GM18870 (cell line): ENCODE measurements around the gene CD79A.

Experiments used
- ATAC-seq: cut with Tn5 transposase; IDR thresholded peaks from one replicate; pipeline ENCODE4 v1.9.1; 2021; ENCODE audit warnings: moderate library complexity; ENCODE audit not compliant: unreplicated experiment

CD79A gene

DNA sequence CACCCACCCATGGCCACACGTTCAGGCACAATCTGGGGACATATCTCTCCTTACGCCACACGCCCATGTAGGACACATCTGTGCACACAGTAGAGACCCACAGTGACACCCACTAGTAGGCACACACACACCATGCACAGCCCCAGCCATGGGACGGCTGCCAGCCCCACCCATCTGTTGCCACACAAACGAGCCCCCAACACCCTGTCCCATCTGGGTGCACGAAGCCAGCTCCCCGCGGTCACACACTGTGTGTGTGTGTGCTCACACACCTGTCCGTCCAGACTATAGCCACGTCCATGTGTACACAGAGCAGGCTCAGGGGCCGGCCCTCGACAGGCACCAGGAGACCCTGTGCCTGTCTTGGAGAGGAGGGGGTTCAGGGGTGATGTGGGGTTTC lies 40.6 kb downstream of the CD79A start:
- no peak for ATAC-seq

DNA sequence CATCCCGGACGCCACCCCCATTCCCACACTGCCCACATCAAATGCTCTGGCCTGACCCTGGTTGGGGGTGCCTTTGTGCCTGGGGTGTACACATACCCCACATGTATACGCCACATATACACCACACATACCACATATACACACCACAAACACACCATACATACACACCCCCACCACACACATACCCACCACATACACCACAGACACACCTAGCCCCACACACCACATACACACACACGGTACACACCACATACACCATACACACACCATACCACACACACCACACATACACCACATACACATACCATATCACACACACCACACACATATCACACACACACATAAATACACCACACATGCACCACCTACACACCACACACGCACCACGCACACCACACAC lies 41.0 kb downstream of the CD79A start:
- ATAC-seq, result no peak

DNA sequence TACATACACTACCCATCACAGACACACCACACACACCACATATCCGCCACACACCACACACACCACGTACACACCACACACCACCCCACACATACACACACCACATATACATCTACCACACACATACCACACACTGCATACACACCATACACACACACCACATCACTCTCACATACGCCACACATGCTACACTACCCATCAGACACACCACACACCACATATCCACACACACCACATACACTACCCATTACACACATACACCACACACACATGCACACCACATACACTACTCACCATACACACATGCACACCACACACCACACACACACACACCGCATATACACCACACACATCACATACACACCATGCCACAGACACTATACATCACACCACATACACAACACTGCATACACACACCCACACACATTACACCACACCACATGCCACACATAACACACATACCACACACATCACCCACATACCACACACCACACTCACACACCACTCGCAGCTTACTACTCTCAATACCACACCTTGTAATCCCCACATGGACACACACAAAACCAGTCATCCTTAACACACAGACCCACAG lies 41.7 kb downstream of the CD79A start:
- no peak for ATAC-seq

GRCh38 chr19:41919948-41920712 lies 43.1 kb downstream of the CD79A start:
- ATAC-seq, result no peak

DNA sequence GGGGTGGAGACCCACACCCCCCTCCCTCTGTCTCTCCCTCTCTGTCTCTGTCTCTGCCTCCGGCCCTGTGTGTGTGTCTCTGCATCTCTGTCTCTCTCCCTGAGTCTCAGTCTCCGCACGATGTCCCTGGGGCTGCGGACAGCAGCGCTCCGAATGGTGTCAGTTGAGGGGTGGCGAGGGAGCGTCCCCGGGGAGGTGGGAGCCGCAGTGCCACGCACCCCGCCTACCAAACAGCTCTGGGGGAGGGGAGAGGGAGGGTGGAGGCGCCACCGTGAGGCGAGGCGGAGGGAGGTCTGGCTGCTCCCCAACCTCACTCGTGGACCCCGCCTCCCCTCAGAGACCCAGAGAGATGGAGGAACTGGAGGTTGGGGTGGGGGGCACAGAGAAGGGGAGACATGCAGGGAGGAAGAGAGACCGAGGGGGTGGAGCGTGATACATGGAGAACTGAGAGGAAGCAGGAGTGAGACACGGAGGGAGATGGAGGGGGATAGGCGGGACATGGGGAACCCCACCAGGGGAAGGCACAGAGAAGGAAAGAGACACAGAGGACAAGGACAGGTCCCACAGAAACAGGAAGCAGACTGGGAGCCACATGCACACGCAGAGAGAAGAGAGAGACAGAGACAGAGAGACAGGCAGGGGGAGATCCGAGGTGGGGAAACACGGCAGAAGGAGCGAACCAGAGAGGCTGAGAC lies 44.0 kb downstream of the CD79A start:
- ATAC-seq, result no peak

DNA sequence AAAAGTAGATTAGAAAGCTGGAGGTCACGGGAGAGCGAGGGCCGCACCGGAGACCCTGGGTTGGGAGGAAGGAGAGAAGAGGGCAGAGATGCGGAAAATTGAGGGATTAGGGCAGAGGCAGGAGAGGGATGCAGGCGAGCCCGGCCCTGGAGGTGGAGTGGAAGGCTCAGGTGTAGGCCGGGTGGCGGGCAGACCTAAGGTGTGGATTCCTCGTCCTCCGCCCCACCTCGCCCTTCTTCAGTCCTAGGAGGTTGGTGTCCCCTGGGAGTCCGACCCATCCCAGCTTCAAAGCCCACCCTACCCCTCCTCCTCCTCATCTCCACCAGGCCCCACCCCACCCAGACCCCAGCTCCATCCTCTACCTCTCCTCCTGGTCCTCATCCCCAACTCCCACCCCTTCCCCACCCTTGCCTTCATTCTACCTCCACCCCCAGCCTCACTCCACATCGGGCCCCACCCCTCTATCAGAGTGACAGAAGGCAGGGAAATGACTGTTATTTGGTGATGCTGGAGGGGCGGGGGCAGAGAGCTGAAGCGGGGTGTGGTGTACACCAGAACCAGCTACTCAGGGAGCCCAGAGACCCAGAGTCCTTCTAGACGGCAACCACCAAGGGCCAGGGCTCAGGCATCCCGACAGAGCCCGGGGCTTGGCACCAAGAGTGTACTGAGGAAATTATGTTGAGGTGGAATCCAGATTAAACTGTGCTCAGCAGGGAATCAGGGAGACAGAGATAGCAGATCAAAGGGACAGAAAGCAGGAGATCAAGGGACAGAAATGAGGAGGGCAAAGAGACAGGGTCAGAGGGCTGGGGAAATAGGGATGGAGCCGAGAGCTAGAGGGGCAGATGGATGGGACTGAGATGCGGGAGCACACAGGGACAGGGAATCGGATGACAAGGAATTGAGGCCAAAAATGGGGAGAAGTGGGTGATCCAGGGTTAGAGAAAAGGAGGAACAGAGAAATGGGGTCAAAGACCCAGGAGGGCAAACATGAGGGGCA lies 44.8 kb downstream of the CD79A start:
- ATAC-seq, result no peak

DNA sequence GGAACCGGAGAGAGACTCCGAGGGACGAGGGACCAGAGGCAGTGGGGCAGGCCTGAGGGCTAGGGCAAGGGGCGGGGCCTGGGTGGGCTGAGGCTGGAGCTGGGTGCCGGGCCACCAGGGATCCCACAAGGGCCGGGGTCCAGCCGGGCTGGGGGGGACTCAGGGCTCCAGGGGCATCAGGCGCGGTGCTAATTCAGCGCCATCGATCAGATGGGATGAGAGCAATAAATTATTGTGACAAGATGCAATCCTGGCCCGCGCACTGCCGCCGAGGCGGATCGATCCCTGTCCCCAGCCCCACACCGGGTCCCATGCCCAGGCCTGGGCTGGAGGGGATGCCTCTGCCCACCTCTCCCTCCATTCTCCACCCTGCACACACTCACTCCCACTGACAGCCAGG lies 45.5 kb downstream of the CD79A start:
- ATAC-seq, result no peak

DNA sequence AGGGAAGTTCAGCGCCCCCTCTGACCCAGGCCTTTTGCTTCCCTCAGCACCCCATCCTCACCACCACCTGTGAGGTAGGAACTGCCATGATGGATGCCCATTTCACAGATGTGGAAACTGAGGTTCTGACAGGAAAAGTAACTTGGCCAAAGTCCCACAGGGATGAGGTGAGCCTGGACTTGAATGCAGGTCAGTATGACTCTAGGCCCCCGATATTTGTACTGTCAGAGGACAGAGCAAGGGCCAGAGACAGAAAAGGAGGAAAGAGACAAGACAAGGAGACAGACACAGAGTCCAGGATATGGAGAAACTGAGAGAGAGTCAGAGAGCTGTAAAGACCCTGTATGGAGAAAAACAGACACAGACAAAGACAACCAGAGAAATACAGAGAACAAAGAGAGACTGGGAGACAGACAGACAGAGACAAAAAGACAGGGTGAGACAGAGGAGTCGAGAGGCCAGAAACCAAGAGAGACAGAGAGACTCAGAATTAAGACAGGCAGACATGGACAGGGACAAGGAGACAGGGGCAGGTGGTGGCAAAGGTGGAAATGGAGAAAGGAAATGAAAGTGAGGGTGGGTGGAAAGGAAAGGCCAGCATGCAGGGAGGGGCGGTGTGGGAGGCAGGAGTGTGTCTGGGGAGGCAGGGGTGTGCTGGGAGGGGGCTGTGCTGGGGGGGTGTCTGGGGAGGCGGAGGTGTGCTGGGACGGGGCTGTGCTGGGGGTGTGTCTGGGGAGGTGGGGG lies 46.1 kb downstream of the CD79A start:
- no peak for ATAC-seq

- no peak for ATAC-seq
These were observed 47.4 kb downstream of the CD79A start for GRCh38 chr19:41924151-41925145.

- ATAC-seq, result no peak
These were observed 48.3 kb downstream of the CD79A start for GRCh38 chr19:41925208-41926003.

- ATAC-seq, result no peak
These were observed 49.1 kb downstream of the CD79A start for GRCh38 chr19:41926028-41926762.

- no peak for ATAC-seq
These were observed 49.9 kb downstream of the CD79A start for GRCh38 chr19:41926763-41927496.

DNA sequence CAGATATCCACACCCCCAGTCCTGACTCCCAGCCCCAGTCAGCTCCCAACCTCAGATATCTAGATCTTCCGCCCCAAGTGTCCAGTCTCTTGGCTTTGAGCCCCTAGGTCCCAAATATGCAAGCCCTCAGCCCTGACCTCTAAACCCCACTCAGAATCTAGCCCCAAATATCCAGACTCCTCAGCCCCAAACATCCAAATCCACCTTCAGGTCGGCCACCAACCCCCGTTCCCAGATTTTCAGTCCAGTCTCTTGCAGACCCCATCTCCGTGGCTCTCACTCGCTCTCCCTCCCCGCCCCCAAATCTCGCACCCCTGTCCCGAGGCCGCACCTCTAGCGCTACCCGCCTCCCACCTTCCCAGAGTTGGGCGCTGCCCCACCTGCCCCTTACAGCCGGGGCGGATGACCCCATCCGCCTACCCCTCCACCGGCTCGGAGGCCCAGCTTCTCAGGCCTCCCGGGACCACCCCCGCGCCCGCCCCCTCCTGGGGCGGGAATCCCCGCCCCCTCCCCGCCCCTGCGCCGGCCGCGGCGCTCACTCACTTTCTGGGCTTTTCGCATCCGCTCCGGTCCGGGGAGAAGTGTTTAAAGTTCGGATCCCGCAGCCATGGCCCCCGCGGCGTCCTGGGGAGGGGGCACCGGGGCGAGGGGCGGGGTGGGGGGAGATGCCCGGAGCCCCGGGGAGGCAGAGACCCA lies 50.6 kb downstream of the CD79A start:
- no peak for ATAC-seq

GRCh38 chr19:41928221-41928683 lies 51.2 kb downstream of the CD79A start, which contains the start of gene ERFL:
Gene ERFL, minus strand, starts transcription at chr19:41928449. Its CDS starts 15,530 bp downstream, at chr19:41912919.
- ATAC-seq, result no peak

- ATAC-seq, result no peak
These were observed 51.9 kb downstream of the CD79A start for GRCh38 chr19:41928754-41929535.
